Gastroesophageal sphincter (tissue), 3 donors: Measurements from ENCODE around the gene PIP5K1C.

Experiments used
- CTCF ChIP-seq, 4 experiments: fragments of 200-600 bp in 2 of 4; fragments of 450-650 bp in 2 of 4; sonication (generic) in 1 of 4; IDR thresholded peaks; one replicate each; pipeline ENCODE4 v1.5.1; 2017 to 2019; ENCODE audit warnings: antibody characterized with exemption in 4 of 4, mild to moderate bottlenecking in 2 of 4, moderate library complexity in 2 of 4
- POLR2A ChIP-seq, 2 donors: fragments of 450-650 bp; IDR thresholded peaks; one replicate each; pipeline ENCODE4 v1.6.1; 2017; ENCODE audit warnings: antibody characterized with exemption in 2 of 2, mild to moderate bottlenecking in 2 of 2, moderate library complexity in 1 of 2
- POLR2AphosphoS5 ChIP-seq: sonication (generic); formaldehyde crosslinking; IDR thresholded peaks from one replicate; pipeline ENCODE4 v1.6.1; 2017; ENCODE audit warnings: antibody characterized with exemption

- TF ChIP-seq CTCF (IDR thresholded peaks at IDR 0.05), result no peak
- TF ChIP-seq POLR2AphosphoS5, result no peak
- TF ChIP-seq POLR2A (IDR thresholded peaks at IDR 0.05), result no peak
Observed at GRCh38 chr19:3622224-3622623, 78.0 kb downstream of the PIP5K1C start.
